Measurements from ENCODE around the gene PDE4D.

GRCh38 chr5:59038798-59039295, 854.7 kb downstream of the PDE4D start:
- TF ChIP-seq CTCF (IDR thresholded peaks at IDR 0.05) (no peak), POLR2AphosphoS5 (IDR thresholded peaks at IDR 0.05; ENCODE audit: low read depth, low read length) (no peak)
